HG03025 (cell line): ENCODE results near the gene FMN1.

Experiments used
- ATAC-seq: cut with Tn5 transposase; IDR thresholded peaks from one replicate; pipeline ENCODE4 v1.9.1; 2021; ENCODE audit warnings: mild to moderate bottlenecking, moderate library complexity; ENCODE audit not compliant: unreplicated experiment, low FRiP score

FMN1 gene

DNA sequence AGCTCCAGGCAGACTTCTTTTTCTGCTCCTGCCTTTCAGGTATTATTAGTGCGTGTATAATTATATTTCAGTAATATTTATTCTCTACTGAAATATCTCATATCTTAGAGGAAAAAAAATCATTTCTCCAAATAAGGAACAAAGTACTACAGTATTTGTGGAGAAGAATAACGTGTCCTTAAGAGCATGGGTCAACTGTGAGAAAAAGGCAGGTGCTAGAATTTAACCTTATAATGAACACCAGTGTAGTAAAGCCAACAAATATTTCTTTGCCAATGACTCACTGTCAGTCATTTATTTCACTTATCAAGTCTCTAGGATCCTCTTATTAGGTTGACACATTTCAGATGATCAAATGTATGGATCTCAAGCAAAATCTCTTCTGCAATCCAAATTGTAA lies 293.3 kb downstream of the FMN1 start:
- ATAC-seq: no peak

DNA sequence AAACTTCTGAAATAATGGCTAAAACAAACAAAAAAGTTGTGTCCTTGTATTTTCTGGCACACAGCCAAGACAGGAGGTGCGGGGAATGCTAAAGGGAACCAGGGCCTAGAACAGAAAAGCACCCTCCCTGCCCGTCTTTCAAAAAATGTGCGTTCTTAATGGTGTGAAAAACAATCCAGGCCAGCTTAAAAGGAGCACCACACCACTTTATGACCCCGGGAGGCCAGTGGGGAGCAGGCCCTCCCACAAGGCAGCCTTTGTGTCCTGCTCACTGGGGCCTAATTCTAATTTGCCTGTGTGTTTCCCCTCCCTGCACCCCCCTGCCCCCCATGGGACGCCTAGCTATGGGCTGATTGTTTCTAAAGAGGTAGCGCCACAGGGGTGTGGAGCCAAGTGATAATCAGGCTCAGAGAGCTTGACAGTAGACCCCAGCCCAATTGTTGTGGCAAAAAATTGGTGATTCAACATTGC lies 295.4 kb downstream of the FMN1 start:
- ATAC-seq: no peak

DNA sequence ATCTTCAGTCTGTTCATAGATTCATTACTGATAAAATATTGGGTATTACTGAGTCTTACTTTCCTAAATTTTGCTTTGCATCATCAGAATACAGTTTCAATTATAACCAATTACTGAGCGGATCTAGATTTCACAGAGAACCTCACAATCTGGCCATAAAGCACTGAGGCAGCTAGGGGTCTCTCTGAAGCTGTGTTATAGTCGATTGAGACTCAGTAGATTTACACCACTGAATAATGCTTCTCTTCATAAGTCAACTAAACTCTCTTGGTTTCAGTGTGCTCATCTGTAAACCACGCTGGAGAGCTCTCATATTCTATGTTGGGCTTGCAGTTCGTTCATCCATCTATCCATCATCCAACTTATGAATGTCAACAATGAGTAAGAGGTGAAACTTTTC lies 296.1 kb downstream of the FMN1 start:
- ATAC-seq: no peak

DNA sequence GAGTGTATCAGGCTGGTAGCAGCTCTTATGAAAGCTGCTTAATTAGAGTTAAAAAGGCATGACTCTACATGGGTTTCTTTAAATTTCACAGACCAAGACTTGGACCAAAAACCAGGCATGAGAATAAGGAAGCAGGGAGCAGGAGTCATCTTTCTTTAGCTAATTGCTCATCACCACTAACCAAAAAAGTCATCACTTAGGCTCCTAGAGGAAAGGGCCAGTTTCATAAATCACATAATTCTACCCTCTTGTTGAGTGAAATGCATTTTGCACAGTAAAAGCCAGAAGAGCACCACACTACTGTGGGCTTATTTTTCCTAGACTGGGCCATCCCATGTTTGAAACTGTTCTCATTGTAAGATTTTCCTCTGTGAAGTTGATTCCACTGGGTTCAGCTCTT lies 301.1 kb downstream of the FMN1 start:
- ATAC-seq: no peak

DNA sequence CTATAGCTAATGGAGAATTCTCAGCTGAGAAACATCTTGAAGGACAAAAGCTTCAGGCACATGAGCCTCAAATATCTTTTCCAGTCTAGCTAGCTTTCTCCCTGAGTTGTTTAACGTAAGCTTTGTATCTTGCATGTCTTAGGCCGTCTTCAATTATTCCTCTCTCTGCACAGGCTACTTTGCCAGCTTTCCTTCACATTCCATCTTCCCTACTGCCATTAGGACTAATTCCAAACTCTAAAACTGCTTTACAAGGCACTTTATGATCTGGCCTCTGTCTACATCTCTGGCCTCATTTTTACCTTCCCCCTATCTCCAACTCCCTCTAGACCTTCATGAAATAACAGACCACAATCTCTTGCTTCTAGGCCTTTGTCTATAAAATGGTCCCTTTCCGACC lies 305.3 kb downstream of the FMN1 start:
- ATAC-seq: no peak

DNA sequence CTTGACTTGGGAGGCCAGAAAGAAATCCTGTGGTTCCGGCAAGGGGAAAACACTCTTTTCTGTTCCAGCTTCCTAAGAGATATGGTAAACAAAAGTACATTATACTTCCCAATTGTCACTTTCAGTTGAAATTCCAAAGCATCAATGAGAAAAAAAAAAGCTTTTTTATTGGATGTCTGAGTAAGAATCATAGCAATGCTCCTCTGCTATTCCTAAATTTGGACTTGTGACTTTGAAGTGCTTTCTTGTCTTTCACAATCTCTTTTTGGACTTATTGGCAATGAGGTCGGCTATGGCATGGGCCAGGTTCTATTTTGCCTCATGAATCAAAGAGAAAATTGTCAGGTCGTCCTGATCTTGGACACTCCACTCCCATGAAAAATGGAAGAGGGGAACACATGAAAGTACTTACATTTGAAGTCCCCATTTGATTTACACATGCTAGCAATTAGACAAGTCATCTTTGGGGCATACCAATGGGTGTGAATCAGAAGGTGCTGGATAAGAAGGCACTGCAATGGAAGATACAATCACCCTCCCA lies 306.2 kb downstream of the FMN1 start:
- ATAC-seq: no peak

DNA sequence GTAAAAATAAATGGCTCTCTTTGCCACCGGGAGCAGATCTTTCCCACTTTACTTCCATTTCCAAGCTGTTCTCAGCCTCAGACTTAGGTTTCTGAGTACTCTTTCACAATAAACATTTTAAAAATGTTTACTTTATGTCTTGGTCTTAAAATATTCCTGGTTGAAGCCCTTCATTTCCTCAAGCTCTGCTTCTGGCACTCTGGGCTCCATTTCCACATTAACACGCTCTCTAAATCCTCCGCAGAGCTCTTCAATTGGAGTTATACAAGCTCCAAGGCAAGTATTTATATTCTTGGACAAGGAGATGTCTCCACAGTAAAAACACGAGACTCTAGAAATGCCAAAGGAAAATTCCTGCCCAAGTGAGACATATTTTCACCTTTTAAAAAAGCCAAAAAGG lies 307.4 kb downstream of the FMN1 start:
- no peak for ATAC-seq

DNA sequence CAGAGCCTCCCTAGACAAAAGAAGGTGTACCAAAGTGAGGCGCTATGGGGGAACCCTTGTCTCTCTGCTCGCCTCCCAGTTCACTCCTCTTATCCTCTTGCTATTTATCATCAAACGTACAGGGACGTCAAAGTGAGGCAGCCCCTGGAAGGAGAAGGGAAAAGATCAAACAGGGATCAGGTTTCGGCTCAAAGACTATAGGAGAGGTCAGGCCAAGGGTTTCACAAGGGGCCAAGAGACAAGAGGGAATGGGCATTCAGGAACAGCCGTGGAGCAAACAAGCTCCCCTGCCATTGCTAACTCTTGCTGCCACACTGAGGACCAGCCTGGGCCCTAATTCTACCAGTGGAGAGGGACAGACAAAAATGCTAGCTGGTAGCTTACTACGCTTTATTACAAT lies 308.1 kb downstream of the FMN1 start:
- no peak for ATAC-seq

DNA sequence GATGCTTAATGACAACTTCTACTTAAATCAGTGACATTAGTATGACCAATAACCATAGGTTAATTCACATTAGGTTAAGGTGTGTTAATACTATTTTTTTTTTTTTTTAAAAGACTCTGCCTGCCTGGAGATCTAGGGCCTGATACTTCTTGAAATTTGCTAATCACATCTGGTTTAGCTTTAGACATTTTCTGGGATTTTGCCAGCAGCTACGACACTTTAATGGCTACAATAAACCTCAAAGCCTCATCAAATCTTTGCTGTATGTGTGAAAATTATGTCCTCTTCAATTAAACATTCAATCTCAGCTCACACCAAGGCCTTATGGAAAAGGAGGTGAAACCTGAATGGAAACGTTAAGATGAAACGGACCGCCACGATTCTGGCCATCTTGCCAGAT lies 308.8 kb downstream of the FMN1 start:
- no peak for ATAC-seq

DNA sequence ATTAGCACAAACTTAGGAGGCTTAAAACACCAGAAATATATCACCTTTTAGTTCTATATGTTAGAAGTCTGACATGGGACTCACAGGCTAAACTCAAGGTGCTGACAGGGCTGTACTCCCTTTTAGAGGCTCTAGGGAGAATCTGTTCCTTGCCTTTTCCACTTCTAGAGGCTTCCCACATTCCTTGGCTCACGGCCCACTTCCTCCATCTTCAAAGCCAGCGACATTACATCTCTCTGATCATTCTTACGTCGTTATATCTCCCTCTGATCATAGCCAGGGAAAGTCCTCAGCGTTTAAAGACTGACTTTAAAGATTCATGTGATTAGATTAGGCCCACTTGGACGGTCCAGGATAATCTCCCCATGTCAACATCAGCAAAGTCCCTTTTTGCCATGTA lies 310.4 kb downstream of the FMN1 start:
- ATAC-seq: no peak

DNA sequence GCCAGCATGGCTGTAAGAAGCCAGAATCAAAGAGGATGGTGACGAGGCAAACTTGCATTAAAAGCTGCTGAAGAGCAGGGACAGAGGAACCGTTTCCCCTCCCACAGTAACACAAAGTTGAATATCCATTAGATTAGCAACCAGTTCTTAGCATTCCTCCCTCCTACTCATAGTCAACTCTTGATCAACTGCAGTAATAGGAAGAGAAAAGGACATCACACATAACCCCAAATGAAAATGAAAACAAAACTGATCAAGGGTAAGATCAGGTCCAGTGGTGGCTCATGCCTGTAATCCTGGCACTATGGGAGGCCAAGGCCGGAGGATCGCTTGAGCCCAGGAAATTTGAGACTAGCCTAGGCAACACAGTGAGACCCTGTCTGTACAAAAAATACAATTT lies 311.6 kb downstream of the FMN1 start:
- ATAC-seq: no peak

DNA sequence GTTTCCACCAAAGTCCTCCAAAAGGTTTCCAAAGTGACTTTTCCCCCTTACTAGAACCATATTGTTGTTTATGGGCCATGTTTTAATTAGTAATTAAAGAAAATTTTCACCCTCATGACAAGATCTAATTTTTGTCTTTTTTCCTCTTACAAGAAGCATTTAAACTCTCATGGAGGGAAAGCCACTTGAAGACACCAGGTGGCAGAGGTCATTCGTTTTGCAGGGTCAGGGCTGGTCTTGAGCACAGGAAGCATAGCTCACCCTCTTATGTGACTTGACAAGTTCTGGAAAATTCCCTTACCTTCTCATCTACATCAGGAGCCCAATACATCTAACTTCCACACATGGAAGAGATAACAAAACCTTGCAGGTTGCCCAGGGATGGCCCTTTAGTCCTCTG lies 313.0 kb downstream of the FMN1 start:
- no peak for ATAC-seq

DNA sequence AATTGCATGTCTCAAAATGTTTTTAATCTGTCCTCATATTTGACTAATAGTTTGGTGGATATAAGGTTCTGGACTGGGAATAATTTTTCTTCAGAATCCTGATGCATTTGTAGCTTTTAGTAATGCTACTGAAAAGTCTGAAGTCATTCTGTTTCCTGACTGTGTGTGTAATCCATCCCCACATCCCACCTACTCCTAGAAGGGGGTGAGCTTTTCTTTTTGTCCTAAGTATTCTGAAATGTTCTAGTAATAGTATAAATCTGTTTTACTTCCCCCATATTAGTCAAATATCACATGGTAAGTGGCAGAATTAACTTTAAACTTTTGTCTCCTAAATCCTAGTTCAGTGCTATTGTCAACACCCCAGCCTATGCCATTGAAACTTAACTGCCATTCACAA lies 313.9 kb downstream of the FMN1 start:
- no peak for ATAC-seq

DNA sequence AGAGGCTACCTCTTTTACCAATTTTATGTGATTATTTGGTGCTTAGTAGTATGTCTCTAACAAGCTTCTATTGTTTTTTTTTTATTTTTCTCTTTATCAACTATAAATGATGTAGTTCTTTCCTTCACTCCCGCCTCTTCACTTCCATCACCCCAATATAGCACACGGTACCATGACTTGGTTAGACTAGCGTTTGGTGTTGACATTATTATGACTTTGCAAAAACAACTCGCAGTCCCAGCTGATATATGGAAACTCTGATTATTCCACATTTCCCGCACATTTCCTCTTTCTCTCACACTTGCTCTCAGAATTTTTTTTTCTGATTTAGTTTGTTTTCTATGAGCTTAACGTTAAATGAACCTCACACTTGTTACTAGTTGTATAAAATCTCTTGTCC lies 314.5 kb downstream of the FMN1 start:
- no peak for ATAC-seq

DNA sequence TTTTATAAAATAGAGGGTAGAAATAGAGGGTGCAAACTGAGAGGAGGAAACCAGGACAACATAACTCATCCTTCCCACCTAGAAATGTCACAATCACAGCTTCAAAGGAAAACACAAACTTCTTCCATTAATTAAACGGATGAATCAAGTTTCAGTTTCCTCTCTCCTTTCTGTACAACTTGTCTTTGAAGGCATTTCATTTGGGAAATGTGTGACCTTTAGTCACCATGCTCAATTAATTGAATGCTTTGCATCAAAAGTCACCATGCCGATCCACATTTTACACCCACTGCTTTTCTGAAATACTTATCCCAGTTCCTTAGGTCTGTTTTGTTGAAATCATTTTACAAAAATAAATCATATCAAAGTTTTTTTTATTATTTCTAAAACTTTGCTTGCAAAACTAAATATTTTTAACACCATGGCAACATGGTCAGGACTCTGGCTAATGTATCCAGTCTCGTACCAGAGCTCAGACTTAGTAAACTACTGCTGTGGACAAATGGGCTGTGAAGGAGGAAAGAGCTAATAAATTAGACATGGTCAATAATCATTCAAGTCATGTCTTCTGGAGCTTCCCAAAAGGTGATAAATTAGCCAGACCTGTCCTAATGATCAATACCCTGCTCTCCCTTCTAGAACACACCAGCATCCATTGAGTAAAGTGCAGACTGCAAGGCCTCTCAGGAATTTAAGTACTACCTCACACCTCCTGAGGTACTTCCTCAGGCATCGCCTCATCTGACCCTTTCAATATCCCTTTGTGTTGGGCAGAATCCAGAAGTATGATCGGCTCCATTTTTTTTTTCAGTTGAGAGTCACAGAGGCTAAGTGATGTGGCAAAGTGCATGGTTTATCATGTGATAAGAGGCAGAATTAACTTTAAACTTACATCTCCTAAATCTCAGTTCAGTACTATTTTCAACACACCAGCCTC lies 315.4 kb downstream of the FMN1 start:
- no peak for ATAC-seq

DNA sequence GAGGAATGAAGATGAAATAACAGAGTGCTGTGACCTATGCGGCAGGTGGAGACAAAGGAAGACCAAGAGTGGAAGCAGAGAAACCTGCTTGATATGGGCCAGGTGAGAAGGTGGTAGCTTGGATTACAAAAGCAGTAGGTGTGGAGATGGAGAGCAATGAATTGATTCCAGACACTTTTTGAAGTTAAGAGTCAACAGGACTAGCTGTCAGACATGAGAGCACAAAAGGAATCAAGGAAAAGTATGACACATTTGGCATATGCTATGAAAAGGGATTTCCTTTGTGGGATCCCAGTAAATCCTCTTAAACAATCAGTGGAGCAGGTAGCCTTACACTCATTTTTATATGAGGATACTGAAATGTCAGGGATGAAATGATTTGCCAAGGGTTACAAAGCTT lies 316.2 kb downstream of the FMN1 start:
- ATAC-seq: no peak

DNA sequence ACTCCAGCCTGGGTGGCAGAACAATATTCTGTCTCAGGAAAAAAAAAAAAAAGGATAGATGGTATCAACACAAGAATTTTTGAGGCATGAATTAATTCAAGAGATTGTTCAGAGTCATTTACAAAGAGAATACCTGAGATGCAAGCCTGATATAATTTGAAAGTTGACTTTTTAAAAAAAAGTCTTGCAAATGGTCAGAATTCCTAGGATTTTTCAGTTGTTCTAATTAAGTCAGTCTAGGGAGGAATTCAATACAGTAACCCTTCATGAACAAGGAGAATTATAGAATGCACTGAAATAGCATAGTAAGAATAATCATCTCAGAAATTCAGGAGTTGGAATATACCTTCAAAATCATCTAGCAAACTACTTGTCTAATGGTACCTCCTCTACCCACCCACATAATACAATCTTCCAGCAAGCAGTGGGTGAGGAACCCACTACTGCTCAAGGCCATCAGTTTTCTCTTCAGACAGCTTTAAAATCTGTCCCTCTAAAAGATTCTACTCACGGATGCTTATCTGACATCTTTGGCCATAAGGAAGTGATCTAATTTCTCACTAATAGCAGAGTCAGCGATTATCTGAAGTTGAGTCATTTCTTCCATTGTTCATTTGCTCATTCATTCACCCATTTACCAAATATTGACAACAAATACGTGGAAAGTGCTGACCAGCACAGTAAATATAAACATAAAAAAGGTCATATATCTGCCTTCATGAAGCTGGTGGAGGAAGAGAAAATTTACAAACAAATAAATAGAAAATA lies 317.1 kb downstream of the FMN1 start:
- ATAC-seq: no peak

DNA sequence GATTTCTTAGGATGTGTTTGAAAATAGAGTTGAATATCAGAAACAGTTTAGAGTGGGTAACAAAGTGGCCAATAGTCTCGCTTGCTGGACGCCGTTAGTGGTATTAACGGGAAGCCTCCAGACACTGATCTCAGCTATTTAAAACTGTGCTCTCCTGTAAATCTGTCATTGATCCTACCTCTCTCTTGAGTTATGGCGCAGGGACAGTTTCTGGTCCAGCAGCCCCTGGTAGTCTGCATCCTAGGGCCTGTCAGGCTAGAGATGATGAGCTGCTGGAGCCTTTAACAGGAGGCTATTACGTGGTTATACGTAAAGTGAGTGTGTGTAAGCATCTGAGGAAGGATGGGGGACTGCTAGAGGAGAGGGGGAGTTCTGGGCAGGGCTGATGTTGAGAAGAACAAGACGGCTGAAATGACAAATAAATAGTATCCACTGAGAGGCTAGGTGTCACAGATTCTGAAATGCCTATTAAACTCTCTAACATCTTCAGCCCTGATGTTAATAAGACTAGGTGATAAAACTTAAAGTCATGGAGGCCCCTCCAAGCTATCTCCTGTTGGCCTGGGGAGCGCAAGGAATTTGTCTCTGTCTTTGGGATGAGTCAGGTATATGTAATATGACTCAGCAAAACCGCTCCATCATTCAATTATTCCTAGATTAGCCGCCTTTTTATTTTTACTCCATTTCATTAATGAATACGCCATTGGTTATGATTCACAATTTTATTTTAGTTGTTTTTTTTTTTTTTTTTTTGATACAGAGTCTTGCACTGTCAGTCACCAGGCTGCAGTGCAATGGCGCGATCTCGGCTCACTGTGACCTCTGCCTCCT lies 321.0 kb downstream of the FMN1 start:
- ATAC-seq: no peak

DNA sequence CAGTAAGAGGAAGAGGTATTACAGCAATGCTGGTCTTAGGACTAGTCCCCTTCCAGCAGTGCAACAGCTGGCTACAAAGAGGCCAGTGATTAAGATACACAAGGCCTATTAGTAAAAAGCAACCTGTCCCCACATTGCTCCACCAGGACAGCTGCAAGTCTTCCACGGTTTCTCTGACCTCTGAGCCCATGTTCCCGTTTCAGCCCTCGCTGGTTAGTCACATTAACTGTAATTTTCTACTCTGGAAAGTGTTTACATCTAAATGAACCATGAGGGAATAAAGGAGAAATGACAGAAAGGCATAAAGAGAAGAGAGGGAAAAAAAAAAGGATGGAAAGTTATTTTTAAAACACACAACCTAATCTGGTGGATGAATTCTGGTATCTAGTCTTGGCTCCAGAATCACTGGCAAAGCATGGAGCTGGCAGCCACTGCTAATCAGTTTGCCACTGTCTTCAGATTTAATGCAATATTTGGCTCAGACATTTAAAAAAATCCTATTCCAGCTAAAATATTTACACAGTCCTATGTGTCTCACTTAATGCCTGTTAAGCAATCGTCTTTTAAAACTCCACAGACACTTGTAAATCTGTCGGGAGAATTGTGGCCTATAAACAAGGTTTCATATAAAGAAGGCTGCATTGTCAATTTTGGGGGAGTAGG lies 321.8 kb downstream of the FMN1 start:
- no peak for ATAC-seq

DNA sequence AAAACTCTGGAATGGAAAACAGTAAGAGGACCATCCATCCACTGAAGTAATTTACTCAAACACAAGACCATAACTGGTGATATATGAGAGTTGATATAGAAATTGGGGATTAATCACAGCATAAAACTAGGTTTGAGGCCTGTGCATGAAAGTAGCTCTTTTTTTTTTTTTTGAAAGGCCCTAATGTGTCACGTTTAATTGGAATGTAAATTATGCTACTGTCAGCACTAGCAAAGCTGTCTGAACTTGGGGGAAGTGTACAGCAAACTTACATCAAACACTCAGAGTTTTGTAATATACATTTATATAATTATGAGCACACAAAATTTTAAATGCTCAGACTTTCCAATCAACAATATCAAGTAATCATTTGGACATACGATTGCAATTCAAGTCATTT lies 322.6 kb downstream of the FMN1 start:
- ATAC-seq: no peak
